HEK293 (cell line): ENCODE results near the gene MEG3.

ENCODE experiments used
- ZNF274 ChIP-seq, 2 experiments: fragments of 200-500 bp in 1 of 2; fragments of 450-650 bp in 1 of 2; sonication (Bioruptor generic) in 1 of 2; formaldehyde crosslinking in 1 of 2; IDR thresholded peaks; 2 replicates each; pipeline versions ENCODE4 v1.5.1 to v1.6.1; 2014 to 2016; ENCODE audit warnings: borderline replicate concordance in 1 of 2, inconsistent platforms in 1 of 2, low read length in 1 of 2, missing biosample characterization in 1 of 2, missing genetic modification characterization in 1 of 2
- TF ChIP-seq, protein P1 (sequence below): fragments of 450-650 bp; formaldehyde crosslinking; IDR thresholded peaks from 2 replicates; pipeline ENCODE4 v1.5.1; 2016; ENCODE audit warnings: missing biosample characterization, missing genetic modification characterization
- TF ChIP-seq, protein P2 (sequence below): fragments of 450-650 bp; formaldehyde crosslinking; IDR thresholded peaks from 2 replicates; pipeline ENCODE4 v1.5.1; 2017; ENCODE audit warnings: missing biosample characterization, missing genetic modification characterization

DNA sequence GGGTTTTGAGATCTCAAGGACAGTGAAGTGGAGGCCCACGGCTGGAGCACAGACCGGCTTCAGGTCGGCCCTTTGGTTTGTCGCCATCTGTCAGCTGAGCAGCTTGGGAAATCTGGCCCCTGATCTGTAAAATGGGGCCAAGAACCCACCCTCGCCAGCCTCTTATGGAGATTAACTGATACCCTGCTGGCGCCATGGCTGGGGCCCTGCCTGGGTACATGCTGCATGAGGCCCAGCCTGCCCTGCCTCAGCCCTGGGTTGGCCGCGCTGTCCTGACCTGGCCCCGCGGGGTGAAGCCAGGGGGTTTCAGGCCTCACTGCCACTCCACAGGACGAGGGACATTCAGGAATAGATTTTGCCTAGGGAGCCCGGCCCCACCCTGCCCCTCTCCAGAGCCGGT lies 33.9 kb upstream of the MEG3 start:
- TF ChIP-seq, protein P1, sequence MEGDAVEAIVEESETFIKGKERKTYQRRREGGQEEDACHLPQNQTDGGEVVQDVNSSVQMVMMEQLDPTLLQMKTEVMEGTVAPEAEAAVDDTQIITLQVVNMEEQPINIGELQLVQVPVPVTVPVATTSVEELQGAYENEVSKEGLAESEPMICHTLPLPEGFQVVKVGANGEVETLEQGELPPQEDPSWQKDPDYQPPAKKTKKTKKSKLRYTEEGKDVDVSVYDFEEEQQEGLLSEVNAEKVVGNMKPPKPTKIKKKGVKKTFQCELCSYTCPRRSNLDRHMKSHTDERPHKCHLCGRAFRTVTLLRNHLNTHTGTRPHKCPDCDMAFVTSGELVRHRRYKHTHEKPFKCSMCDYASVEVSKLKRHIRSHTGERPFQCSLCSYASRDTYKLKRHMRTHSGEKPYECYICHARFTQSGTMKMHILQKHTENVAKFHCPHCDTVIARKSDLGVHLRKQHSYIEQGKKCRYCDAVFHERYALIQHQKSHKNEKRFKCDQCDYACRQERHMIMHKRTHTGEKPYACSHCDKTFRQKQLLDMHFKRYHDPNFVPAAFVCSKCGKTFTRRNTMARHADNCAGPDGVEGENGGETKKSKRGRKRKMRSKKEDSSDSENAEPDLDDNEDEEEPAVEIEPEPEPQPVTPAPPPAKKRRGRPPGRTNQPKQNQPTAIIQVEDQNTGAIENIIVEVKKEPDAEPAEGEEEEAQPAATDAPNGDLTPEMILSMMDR = no peak
- TF ChIP-seq ZNF274 (IDR thresholded peaks at IDR 0.05; ENCODE audit: low read length) (no peak), ZNF274 (tag by site-specific recombination; IDR thresholded peaks at IDR 0.05; ENCODE audit: borderline replicate concordance) (no peak)
- TF ChIP-seq, protein P2, sequence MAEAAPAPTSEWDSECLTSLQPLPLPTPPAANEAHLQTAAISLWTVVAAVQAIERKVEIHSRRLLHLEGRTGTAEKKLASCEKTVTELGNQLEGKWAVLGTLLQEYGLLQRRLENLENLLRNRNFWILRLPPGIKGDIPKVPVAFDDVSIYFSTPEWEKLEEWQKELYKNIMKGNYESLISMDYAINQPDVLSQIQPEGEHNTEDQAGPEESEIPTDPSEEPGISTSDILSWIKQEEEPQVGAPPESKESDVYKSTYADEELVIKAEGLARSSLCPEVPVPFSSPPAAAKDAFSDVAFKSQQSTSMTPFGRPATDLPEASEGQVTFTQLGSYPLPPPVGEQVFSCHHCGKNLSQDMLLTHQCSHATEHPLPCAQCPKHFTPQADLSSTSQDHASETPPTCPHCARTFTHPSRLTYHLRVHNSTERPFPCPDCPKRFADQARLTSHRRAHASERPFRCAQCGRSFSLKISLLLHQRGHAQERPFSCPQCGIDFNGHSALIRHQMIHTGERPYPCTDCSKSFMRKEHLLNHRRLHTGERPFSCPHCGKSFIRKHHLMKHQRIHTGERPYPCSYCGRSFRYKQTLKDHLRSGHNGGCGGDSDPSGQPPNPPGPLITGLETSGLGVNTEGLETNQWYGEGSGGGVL = no peak
